ENCODE measurements around the gene ZEB2.
A peak's percentile ranks its signal among the peaks of the same experiment; 100 is the strongest.

The ZEB2 gene

GRCh38 chr2:144481109-144481508 is 38.8 kb downstream of the ZEB2 start:
- DNase-seq (ENCODE audit: low read depth in 2 of 2) = no peak
- no peak for TF ChIP-seq CTCF (IDR thresholded peaks at IDR 0.05; ENCODE audit: low read depth, low read length)
- no peak overlapping the region for H3K4me3 ChIP-seq (replicated peaks in 1 of 2; ENCODE audit: low read depth in 2 of 2, low read length in 2 of 2)

GRCh38 chr2:144480285-144480684 is 39.6 kb downstream of the ZEB2 start:
- DNase-seq (ENCODE audit: low read depth in 2 of 2) = peak; percentile 63 to 90
- TF ChIP-seq CTCF (IDR thresholded peaks at IDR 0.05; ENCODE audit: low read depth, low read length) = no peak
- no peak overlapping the region for H3K4me3 ChIP-seq (replicated peaks in 1 of 2; ENCODE audit: low read depth in 2 of 2, low read length in 2 of 2)

GRCh38 chr2:144479659-144480058 is 40.3 kb downstream of the ZEB2 start:
- DNase-seq (ENCODE audit: low read depth in 2 of 2) = no peak
- no peak for TF ChIP-seq CTCF (IDR thresholded peaks at IDR 0.05; ENCODE audit: low read depth, low read length)

GRCh38 chr2:144479138-144479537 is 40.8 kb downstream of the ZEB2 start:
- peak; percentile 61 to 88 for DNase-seq (ENCODE audit: low read depth in 2 of 2)
- H3K4me3 ChIP-seq (replicated peaks in 1 of 2; ENCODE audit: low read depth in 2 of 2, low read length in 2 of 2) = no peak overlapping the region
- TF ChIP-seq CTCF (IDR thresholded peaks at IDR 0.05; ENCODE audit: low read depth, low read length) = no peak

More at GRCh38 chr2:144479659-144480058, 40.3 kb downstream of the ZEB2 start:
- no peak overlapping the region for H3K4me3 ChIP-seq (replicated peaks in 1 of 2; ENCODE audit: low read depth in 2 of 2, low read length in 2 of 2)

- no peak for DNase-seq (ENCODE audit: low read depth in 2 of 2)
- no peak overlapping the region for H3K4me3 ChIP-seq (replicated peaks in 1 of 2; ENCODE audit: low read depth in 2 of 2, low read length in 2 of 2)
- no peak for TF ChIP-seq CTCF (IDR thresholded peaks at IDR 0.05; ENCODE audit: low read depth, low read length)
Measured at GRCh38 chr2:144477957-144478311, 42.0 kb downstream of the ZEB2 start.

GRCh38 chr2:144477281-144477956 is 42.5 kb downstream of the ZEB2 start:
- H3K4me3 ChIP-seq (replicated peaks in 1 of 2; ENCODE audit: low read depth in 2 of 2, low read length in 2 of 2) = no peak overlapping the region
- TF ChIP-seq CTCF (IDR thresholded peaks at IDR 0.05; ENCODE audit: low read depth, low read length) = no peak
- no peak for DNase-seq (ENCODE audit: low read depth in 2 of 2)

- no peak for TF ChIP-seq CTCF (IDR thresholded peaks at IDR 0.05; ENCODE audit: low read depth, low read length)
- DNase-seq (ENCODE audit: low read depth in 2 of 2) = no peak
- H3K4me3 ChIP-seq (replicated peaks in 1 of 2; ENCODE audit: low read depth in 2 of 2, low read length in 2 of 2) = no peak overlapping the region
Measured at GRCh38 chr2:144476682-144477081, 43.2 kb downstream of the ZEB2 start.
